Neural crest cell (in vitro differentiated cells): Measurements from ENCODE around the gene ARL11. TPM values are rescaled to one million over a fixed set of nuclear protein-coding genes. Genes with fewer than 3 reads are reported as not detected.

Experiments used
- DNase-seq: peaks from one replicate; pipeline ENCODE4 v3.0.0; 2021; ENCODE audit warnings: low read depth, mixed read lengths, low spot score
- H3K27ac Mint-ChIP-seq: one replicate; pipeline ENCODE4 v1.8.0; 2021; ENCODE audit warnings: mild to moderate bottlenecking, mixed read lengths; ENCODE audit not compliant: unreplicated experiment
- H3K27me3 Mint-ChIP-seq: 2 replicates; pipeline ENCODE4 v1.8.0; 2021; ENCODE audit warnings: low read depth, mild to moderate bottlenecking, mixed read lengths
- H3K36me3 Mint-ChIP-seq: 2 replicates; pipeline ENCODE4 v1.8.0; 2021; ENCODE audit warnings: low read depth, mild to moderate bottlenecking, mixed read lengths
- H3K4me1 Mint-ChIP-seq: 2 replicates; pipeline ENCODE4 v1.8.0; 2021; ENCODE audit warnings: mixed read lengths
- H3K4me3 Mint-ChIP-seq: one replicate; pipeline ENCODE4 v1.8.0; 2021; ENCODE audit warnings: mild to moderate bottlenecking, mixed read lengths
- H3K9me3 Mint-ChIP-seq: 2 replicates; pipeline ENCODE4 v1.8.0; 2021; ENCODE audit warnings: mixed read lengths
- long read RNA-seq: library from polyadenylated mRNA; unstranded; transcript quantifications from one replicate; pipeline ENCODE4 v2.0.0, GENCODE V29; 2020
- total RNA-seq: library from RNA; stranded (reverse); gene quantifications from 2 replicates; pipeline ENCODE4 v1.2.1, GENCODE V29; 2021
- TF ChIP-seq, protein P1 (sequence below): fragments of 200-600 bp; sonication (generic); conservative IDR thresholded peaks from 2 replicates; pipeline ENCODE4 v1.5.0; 2021; ENCODE audit warnings: antibody characterized with exemption, mild to moderate bottlenecking

Gene ARL11
- total RNA-seq: not detected in 2 replicates
- long read RNA-seq: 0 reads

DNA sequence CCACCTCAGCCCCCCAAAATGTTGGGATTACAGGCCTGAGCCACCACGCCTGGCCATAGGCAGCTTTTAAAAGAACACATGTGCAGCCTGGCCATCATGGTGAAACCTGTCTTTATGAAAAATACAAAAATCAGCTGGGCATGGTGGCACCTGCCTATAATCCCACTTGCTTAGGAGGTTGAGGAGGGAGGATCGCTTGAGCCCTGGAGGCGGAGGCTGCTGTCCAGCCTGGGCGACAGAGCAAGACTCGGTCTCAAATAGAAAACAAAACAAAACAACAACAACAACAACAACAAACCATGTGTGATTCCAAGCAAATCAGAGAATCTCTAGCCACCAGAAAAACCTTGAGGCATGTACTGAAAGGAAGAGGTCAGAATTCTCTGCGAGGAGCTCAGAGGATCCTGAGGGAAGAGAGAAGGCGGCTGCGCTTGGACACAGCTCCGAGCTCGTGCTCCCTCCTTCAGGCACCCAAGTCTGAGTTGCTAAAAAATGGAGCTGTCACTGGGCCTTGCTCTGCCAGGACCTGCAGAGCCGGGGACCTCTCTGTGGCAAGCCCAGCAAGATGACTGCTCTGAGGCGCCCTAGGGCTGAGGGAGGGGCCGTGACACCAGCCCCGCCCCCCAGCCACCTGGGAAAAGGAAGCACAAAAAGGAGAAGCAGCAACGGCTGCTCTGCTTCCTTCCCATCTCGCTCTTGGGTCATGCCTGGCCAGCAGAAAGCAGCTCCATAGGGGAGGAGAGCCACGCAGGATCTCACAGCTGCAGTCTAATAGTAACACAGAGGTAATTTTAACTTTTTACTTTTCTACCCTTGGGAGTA is at the start of gene ARL11:
Gene ARL11 (plus strand): TSS at position 677 of the 822 bp plus-strand sequence. CDS start 1,941 bp downstream, outside the sequence.
- TF ChIP-seq, protein P1, sequence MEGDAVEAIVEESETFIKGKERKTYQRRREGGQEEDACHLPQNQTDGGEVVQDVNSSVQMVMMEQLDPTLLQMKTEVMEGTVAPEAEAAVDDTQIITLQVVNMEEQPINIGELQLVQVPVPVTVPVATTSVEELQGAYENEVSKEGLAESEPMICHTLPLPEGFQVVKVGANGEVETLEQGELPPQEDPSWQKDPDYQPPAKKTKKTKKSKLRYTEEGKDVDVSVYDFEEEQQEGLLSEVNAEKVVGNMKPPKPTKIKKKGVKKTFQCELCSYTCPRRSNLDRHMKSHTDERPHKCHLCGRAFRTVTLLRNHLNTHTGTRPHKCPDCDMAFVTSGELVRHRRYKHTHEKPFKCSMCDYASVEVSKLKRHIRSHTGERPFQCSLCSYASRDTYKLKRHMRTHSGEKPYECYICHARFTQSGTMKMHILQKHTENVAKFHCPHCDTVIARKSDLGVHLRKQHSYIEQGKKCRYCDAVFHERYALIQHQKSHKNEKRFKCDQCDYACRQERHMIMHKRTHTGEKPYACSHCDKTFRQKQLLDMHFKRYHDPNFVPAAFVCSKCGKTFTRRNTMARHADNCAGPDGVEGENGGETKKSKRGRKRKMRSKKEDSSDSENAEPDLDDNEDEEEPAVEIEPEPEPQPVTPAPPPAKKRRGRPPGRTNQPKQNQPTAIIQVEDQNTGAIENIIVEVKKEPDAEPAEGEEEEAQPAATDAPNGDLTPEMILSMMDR: no peak
- Mint-ChIP-seq H3K27ac (no peak within 1 kb of the TSS), H3K36me3 (no peaks in the 10 kb centered on the region), H3K4me3 (no peak within 1 kb of the TSS), H3K4me1 (peaks cover 9% of the 10 kb centered on the region), H3K9me3 (no peaks in the 10 kb centered on the region), H3K27me3 (no peaks in the 10 kb centered on the region)
- DNase-seq: no peak

DNA sequence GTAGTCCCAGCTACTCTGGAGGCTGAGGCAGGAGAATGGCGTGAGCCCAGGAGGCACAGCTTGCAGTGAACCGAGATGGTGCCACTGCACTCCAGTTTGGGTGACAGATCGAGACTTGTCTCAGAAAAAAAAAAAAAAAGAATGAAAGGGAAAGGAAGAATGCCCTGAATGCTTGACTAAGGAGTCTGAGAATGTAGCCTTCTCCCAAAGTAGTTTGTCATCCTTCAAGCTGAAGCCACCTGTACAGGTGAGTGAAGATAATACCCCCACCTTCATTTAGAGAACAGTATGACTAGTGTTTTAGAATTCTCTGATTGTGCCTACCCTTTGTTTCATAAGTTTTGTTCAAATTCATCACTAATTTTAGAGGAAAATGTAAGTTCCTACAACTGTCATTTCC is 48.8 kb upstream of the ARL11 start:
- Mint-ChIP-seq H3K27me3 (no peaks in the 10 kb centered on the region), H3K4me3 (no peak overlapping the region), H3K9me3 (no peaks in the 10 kb centered on the region), H3K27ac (no peak overlapping the region), H3K36me3 (peaks cover 11% of the 10 kb centered on the region), H3K4me1 (peaks cover 9% of the 10 kb centered on the region)
- no peak for DNase-seq
- TF ChIP-seq, protein P1: no peak

DNA sequence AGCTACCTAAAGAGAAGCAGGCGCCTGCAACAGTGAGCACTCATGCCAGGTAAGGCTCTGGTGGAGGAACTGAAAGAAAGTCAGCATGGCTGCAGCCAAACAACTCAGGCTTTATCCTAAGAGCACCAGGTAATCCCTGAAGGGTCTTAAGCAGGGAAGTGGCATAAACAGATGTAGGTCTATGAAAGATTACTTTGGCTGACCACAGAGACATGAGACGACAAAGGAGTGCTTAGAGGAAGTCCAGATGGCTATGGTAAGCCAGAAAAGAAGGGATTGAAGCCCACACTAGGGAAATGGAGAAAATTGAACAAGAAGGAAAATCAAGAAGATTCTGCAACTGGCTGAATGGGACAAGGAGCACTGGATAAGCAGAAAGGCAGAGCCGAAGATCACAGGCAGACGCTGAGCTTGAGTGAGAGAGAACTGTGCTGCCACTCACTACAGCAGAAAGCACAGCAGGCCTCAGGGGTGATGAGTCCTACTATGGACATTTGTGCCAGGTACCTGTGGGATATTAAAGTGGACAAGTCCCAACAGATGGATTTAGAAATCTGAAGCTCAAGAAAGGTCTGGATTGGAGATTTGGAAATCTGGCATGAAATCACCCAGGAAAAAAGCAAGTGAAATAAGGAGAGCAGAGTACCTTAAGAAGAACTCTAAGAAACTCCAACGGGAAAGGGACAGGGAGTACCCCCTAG is 47.2 kb upstream of the ARL11 start:
- DNase-seq: no peak
- Mint-ChIP-seq H3K36me3 (peaks cover 7% of the 10 kb centered on the region), H3K4me1 (peaks cover 16% of the 10 kb centered on the region), H3K27ac (no peak overlapping the region), H3K4me3 (peak overlapping the region; percentile 32), H3K9me3 (no peaks in the 10 kb centered on the region), H3K27me3 (no peaks in the 10 kb centered on the region)
- TF ChIP-seq, protein P1: no peak

DNA sequence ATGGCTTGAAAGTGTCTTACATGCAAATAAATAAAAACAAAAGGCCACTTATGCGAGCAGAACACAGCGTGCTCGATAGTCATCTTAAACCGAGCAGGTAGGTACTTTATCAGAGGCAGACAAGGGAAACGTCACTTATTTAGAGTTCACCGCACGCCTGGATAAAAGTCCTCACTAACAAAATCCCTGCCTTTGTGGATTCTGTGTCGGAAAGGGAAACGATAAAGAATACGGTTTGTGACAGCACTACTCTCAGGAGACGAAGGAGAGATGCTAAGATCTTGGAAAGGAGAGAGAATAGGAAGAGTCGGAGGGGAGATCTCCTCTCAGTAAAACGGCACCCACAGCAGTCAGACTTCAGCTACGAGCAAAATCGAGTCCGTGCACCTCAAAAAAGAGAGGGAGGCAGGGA is 43.5 kb upstream of the ARL11 start:
- H3K27ac Mint-ChIP-seq: peak overlapping the region; percentile 76
- peaks cover 24% of the 10 kb centered on the region for H3K4me1 Mint-ChIP-seq
- H3K4me3 Mint-ChIP-seq: peak overlapping the region; percentile 92
- H3K9me3 Mint-ChIP-seq: no peaks in the 10 kb centered on the region
- H3K27me3 Mint-ChIP-seq: no peaks in the 10 kb centered on the region
- peaks cover 6% of the 10 kb centered on the region for H3K36me3 Mint-ChIP-seq
- no peak for DNase-seq
- TF ChIP-seq, protein P1: no peak

DNA sequence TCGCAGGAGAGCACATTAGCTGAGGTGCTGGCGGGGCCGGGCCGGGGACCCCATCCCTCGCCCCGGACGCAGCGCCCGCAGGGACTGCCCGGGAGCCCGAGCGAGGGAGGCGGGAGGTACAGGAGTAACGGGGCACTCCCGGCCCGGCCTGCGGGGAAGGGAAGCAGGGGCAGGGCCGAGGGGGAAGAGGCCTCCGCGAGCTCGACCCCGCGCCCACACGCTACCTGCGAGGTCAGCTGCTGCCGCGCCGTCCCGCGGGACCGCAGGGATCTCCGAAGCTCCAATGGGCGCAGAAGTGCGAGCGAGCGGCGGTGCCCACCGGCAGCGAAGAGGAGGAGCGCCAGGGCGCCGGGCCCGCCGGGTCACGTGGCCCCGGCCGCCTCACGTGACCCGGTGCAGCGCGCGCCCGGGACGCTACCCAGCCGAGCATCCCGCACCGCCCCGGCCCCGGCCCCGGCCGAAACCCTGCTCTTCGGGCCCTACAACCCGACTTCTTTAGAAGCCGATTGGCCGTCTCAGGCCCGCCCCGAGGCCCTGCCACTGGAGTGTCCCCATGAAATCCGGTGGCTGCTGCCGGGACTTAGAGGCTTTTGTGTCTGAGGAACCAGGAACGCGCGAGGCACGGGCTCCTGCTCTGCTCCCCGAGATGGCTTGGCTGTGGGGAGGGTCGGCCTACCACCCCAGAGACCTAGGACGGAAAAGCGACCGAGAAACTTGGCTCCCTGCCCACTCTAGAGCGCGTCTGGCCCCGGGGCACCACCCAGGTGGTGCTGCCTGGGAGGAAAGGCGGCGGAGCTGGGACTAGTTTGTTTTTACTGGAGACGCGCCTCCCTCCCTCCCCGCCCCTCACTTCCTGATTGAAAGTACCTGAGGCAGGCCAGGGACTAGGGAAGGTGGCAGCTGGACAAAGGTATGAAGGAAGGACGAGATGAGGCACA is 42.8 kb upstream of the ARL11 start, which contains the start of gene RCBTB1:
Gene RCBTB1 (minus strand): TSS at position 339 of the 938 bp plus-strand sequence. CDS start 18,279 bp downstream, outside the sequence.
- H3K27ac Mint-ChIP-seq: peak within 1 kb of the TSS; percentile 81
- peaks cover 24% of the 10 kb centered on the region for H3K4me1 Mint-ChIP-seq
- H3K27me3 Mint-ChIP-seq: no peaks in the 10 kb centered on the region
- H3K36me3 Mint-ChIP-seq: peaks cover 3% of the 10 kb centered on the region
- peak; percentile 53 for DNase-seq
- H3K4me3 Mint-ChIP-seq: peak within 1 kb of the TSS; percentile 92
- TF ChIP-seq, protein P1: no peak
- H3K9me3 Mint-ChIP-seq: no peaks in the 10 kb centered on the region
